H1 (cell line): ENCODE measurements around the gene GINS2. TPM values are rescaled to one million over a fixed set of nuclear protein-coding genes. Genes with fewer than 3 reads are reported as not detected.

Experiments used
- CTCF ChIA-PET: fragments of 300-600 bp; sonication (Branson Sonifier 250); formaldehyde crosslinking; loops from one replicate; lab custom pipeline; 2021; ENCODE audit not compliant: partially characterized antibody; lab: Charles Lee
- POLR2A ChIA-PET: fragments of 300-600 bp; sonication (Branson Sonifier 250); formaldehyde crosslinking; loops from one replicate; lab custom pipeline; 2021; ENCODE audit warnings: inconsistent platforms; ENCODE audit not compliant: partially characterized antibody; lab: Charles Lee
- DNase-seq, 2 experiments: peaks; one replicate each; pipeline versions ENCODE4 v3.0.0 to v3.0.0-alpha.2; 2010 to 2022; ENCODE audit warnings: low spot score in 2 of 2, low read depth in 1 of 2, mixed read lengths in 1 of 2
- FAIRE-seq: peaks from 2 replicates; lab custom pipeline; 2011; peaks lifted over from hg19 to GRCh38; lab: Jason Lieb, UNC
- H2AFZ ChIP-seq: 2 replicates; pipeline ENCODE4 v1.8.1; 2012; ENCODE audit warnings: low read length, inconsistent platforms
- H2AK5ac ChIP-seq: 2 replicates; pipeline ENCODE4 v1.6.1; 2013; ENCODE audit warnings: low read depth, low read length
- H2BK120ac ChIP-seq: replicated peaks from 2 replicates; pipeline ENCODE3; 2013; ENCODE audit warnings: low read depth, low read length, inconsistent platforms
- H2BK12ac ChIP-seq: 2 replicates; pipeline ENCODE4 v1.6.1; 2013; ENCODE audit warnings: low read depth, low read length
- H2BK15ac ChIP-seq: 2 replicates; pipeline ENCODE4 v1.6.1; 2013; ENCODE audit warnings: low read length
- H2BK20ac ChIP-seq: 2 replicates; pipeline ENCODE4 v1.6.1; 2013; ENCODE audit warnings: low read length
- H2BK5ac ChIP-seq: 2 replicates; pipeline ENCODE4 v1.6.1; 2013; ENCODE audit warnings: low read depth, low read length
- H3K14ac ChIP-seq: 2 replicates; pipeline ENCODE4 v1.6.1; 2013; ENCODE audit warnings: inconsistent platforms; ENCODE audit not compliant: insufficient read length
- H3K18ac ChIP-seq: 2 replicates; pipeline ENCODE4 v1.6.1; 2013; ENCODE audit warnings: low read length; ENCODE audit errors: extremely low read depth
- H3K23ac ChIP-seq: 2 replicates; pipeline ENCODE4 v1.6.1; 2013; ENCODE audit warnings: inconsistent platforms; ENCODE audit not compliant: insufficient read length
- H3K23me2 ChIP-seq: 2 replicates; pipeline ENCODE4 v1.6.1; 2013; ENCODE audit warnings: low read depth, low read length
- H3K27ac ChIP-seq: 2 replicates; pipeline ENCODE4 v1.6.1; 2011; ENCODE audit warnings: low read depth, low read length, inconsistent platforms
- H3K27me3 ChIP-seq, 4 experiments: replicated peaks in 1 of 4; 1 replicate in 1 of 4; 2 replicates in 3 of 4; pipeline versions ENCODE4 v1.6.1 to v1.8.1; 2011 to 2013; ENCODE audit warnings: low read length in 3 of 4, mild to moderate bottlenecking in 3 of 4, inconsistent platforms in 2 of 4, mixed read lengths in 2 of 4, moderate library complexity in 1 of 4; ENCODE audit not compliant: control insufficient read depth in 3 of 4, insufficient read depth in 3 of 4; ENCODE audit errors: extremely low read depth in 1 of 4
- H3K36me3 ChIP-seq, 4 experiments: 2 replicates each; pipeline versions ENCODE4 v1.6.1 to v1.8.1; 2011 to 2013; ENCODE audit warnings: mild to moderate bottlenecking in 4 of 4, low read length in 3 of 4, moderate library complexity in 2 of 4, control low read depth in 1 of 4, inconsistent platforms in 1 of 4; ENCODE audit not compliant: insufficient read depth in 4 of 4, control insufficient read depth in 2 of 4
- H3K4ac ChIP-seq: replicated peaks from 2 replicates; pipeline ENCODE3; 2013; ENCODE audit warnings: low read length, low read depth, mixed read lengths, inconsistent platforms; ENCODE audit not compliant: insufficient read length
- H3K4me1 ChIP-seq, 4 experiments: replicated peaks in 1 of 4; 1 replicate in 1 of 4; 2 replicates in 3 of 4; pipeline versions ENCODE4 v1.6.1 to v1.8.1; 2011 to 2013; ENCODE audit warnings: low read length in 3 of 4, inconsistent platforms in 2 of 4, mixed read lengths in 1 of 4; ENCODE audit not compliant: insufficient read depth in 4 of 4, control insufficient read depth in 3 of 4
- H3K4me2 ChIP-seq, 2 experiments: 2 replicates each; pipeline versions ENCODE4 v1.6.1 to v1.8.1; 2011 to 2013; ENCODE audit warnings: low read depth in 2 of 2, low read length in 2 of 2, control low read depth in 1 of 2, inconsistent platforms in 1 of 2, mild to moderate bottlenecking in 1 of 2; ENCODE audit not compliant: insufficient read depth in 1 of 2
- H3K4me3 ChIP-seq, 4 experiments: fragments of 200-600, 300-600 bp in 1 of 4; sonication (generic), shearing (Covaris generic), sonication (Bioruptor Twin) in 1 of 4; 2 replicates each; pipeline versions ENCODE4 v1.5.1 to v1.8.1; 2011 to 2016; ENCODE audit warnings: low read length in 4 of 4, low read depth in 3 of 4, control low read depth in 2 of 4, inconsistent platforms in 2 of 4, mild to moderate bottlenecking in 2 of 4, mixed read lengths in 1 of 4, moderate library complexity in 1 of 4; ENCODE audit not compliant: insufficient read depth in 2 of 4; ENCODE audit errors: extremely low read depth in 1 of 4
- H3K56ac ChIP-seq: replicated peaks from 2 replicates; pipeline ENCODE3; 2013; ENCODE audit warnings: low read depth, mild to moderate bottlenecking, mixed read lengths, low read length, inconsistent platforms; ENCODE audit not compliant: insufficient read length
- H3K79me1 ChIP-seq: 2 replicates; pipeline ENCODE4 v1.6.1; 2013; ENCODE audit warnings: low read depth, low read length, control low read depth
- H3K79me2 ChIP-seq, 2 experiments: 2 replicates each; pipeline versions ENCODE4 v1.6.1 to v1.8.1; 2012 to 2013; ENCODE audit warnings: low read length in 2 of 2, mild to moderate bottlenecking in 2 of 2, inconsistent platforms in 1 of 2; ENCODE audit not compliant: insufficient read depth in 2 of 2, control insufficient read depth in 1 of 2
- H3K9ac ChIP-seq, 4 experiments: replicated peaks in 1 of 4; 1 replicate in 1 of 4; 2 replicates in 3 of 4; pipeline versions ENCODE4 v1.6.1 to v1.8.1; 2011 to 2013; ENCODE audit warnings: low read depth in 3 of 4, low read length in 3 of 4, control low read depth in 2 of 4, mild to moderate bottlenecking in 2 of 4, moderate library complexity in 2 of 4, inconsistent platforms in 1 of 4; ENCODE audit errors: extremely low read depth in 1 of 4
- H3K9me3 ChIP-seq, 2 experiments: 2 replicates each; pipeline versions ENCODE4 v1.6.1 to v1.8.1; 2012 to 2013; ENCODE audit warnings: mild to moderate bottlenecking in 2 of 2, moderate library complexity in 2 of 2, control low read depth in 1 of 2, inconsistent platforms in 1 of 2, low read depth in 1 of 2, low read length in 1 of 2, mixed read lengths in 1 of 2; ENCODE audit not compliant: insufficient read depth in 2 of 2
- H4K20me1 ChIP-seq, 2 experiments: replicated peaks in 1 of 2; 2 replicates each; pipeline versions ENCODE3 to v1.8.1; 2011 to 2013; ENCODE audit warnings: inconsistent platforms in 2 of 2, low read length in 2 of 2, mild to moderate bottlenecking in 1 of 2; ENCODE audit not compliant: insufficient read depth in 2 of 2, control insufficient read depth in 1 of 2
- H4K5ac ChIP-seq: 2 replicates; pipeline ENCODE4 v1.6.1; 2013; ENCODE audit warnings: low read length, low read depth, mixed read lengths, inconsistent platforms; ENCODE audit not compliant: insufficient read length
- H4K8ac ChIP-seq: 2 replicates; pipeline ENCODE4 v1.8.0; 2013; ENCODE audit warnings: mild to moderate bottlenecking, moderate library complexity, low read length, inconsistent platforms; ENCODE audit not compliant: insufficient read depth; ENCODE audit errors: extremely low read depth
- H4K91ac ChIP-seq: replicated peaks from 2 replicates; pipeline ENCODE3; 2013; ENCODE audit warnings: low read length, mixed read lengths, inconsistent platforms; ENCODE audit not compliant: insufficient read length
- BRCA1 ChIP-seq: IDR thresholded peaks from 2 replicates; pipeline ENCODE4 v1.6.1; 2012; ENCODE audit warnings: low read depth, low read length, improper control_type of control experiment
- WGBS, 2 experiments: shearing (Covaris generic) in 1 of 2; methylation state at CpG; one replicate each; pipeline versions ENCODE4 v1.1.6 to v1.1.7; 2013 to 2015; ENCODE audit warnings: low lambda C conversion rate in 2 of 2, mixed read lengths in 2 of 2, inconsistent platforms in 1 of 2, low coverage in 1 of 2, missing lambda C conversion rate in 1 of 2; ENCODE audit not compliant: insufficient replicate concordance in 2 of 2, insufficient coverage in 1 of 2, insufficient read length in 1 of 2; ENCODE audit errors: extremely low coverage in 1 of 2, missing lambda C conversion rate in 1 of 2; 5-methylcytosine and 5-hydroxymethylcytosine counted together
- polyA plus RNA-seq, 7 experiments: library from polyadenylated mRNA; depleted of rRNA in 3 of 7; stranded (reverse) in 5 of 7; unstranded in 2 of 7; fragments of >200 nt in 5 of 7; fragments of 200-250 nt in 2 of 7; gene quantifications; 1 replicate in 5 of 7; 2 replicates in 1 of 7; 4 replicates in 1 of 7; pipeline versions ENCODE4 v1.2.1 to v1.2.3, GENCODE V29; 2011 to 2013; ENCODE audit warnings: missing spikeins in 2 of 7, mixed read lengths in 2 of 7
- total RNA-seq: library from RNA; stranded (reverse); fragmentation: NEBNext Ultra II Directional; extraction: Animal tissue kit (Norgen Biotek cat#: 25700); gene quantifications from 2 replicates; pipeline ENCODE4 v1.2.1, GENCODE V29; 2021

GINS2 gene
- total and polyA plus RNA-seq, 2 of the 8 experiments (the other 6 are each of a cell fraction or from before 2014, with no cell fraction given): 29.4 to 59.1 TPM

DNA sequence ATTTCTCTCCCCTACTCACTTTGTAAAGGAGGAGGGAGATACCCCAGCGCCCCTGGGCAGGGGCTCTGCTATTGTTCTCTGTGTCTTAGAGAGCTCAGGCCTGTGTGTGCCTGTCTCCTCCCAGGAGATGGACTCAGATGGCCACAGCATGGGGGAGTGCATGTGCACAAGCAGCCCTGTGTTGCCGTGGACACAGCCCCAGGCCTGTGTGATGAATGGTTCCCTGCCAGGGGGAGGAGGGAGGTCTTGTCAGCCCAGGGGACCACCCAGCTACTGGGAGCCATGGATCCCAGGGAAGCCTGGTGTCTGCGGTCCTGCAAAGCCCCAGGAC, 26.3 kb downstream of the GINS2 start:
- Histone ChIP-seq H3K23ac (no peak overlapping the region), H3K36me3 (peaks cover 45 to 82% (median 68%) of the 10 kb centered on the region in 4 experiments), H2BK12ac (no peak overlapping the region), H2BK15ac (no peak overlapping the region), H2AFZ (no peak overlapping the region), H3K27me3 (no peaks in the 10 kb centered on the region), H3K18ac (no peak overlapping the region), H4K8ac (peak overlapping the region; percentile 28; the same call in 1 of the 2 replicates), H4K91ac (no peak overlapping the region), H2AK5ac (no peak overlapping the region), H4K5ac (no peak overlapping the region), H4K20me1 (peaks cover 10 to 33% of the 10 kb centered on the region in 2 experiments), H3K4ac (no peak overlapping the region)
- CTCF ChIA-PET: interaction anchor here (0.9 to 16.9 kb wide), 4 partner anchors 12 to 201 kb away, joined by 3 to 248 read pairs (median 60); no protein-coding TSS in a partner anchor
- no peak for FAIRE-seq
- TF ChIP-seq BRCA1: no peak
- TF ChIP-seq, all 59 proteins: peak for 0
- Histone ChIP-seq H3K79me2 (no peaks in the 10 kb centered on the region), H3K9ac (no peak overlapping the region), H3K27ac (peak overlapping the region; percentile 4; the same call in 1 of the 2 replicates), H3K79me1 (no peaks in the 10 kb centered on the region; the same call in 1 of the 2 replicates), H2BK20ac (no peak overlapping the region), H3K4me3 (no peak overlapping the region), H3K9me3 (no peaks in the 10 kb centered on the region), H2BK5ac (no peak overlapping the region), H3K4me2 (no peak overlapping the region), H3K14ac (no peak overlapping the region), H3K56ac (no peak overlapping the region), H3K23me2 (no peaks in the 10 kb centered on the region), H3K4me1 (no peaks in the 10 kb centered on the region; a peak in 1 of 7 replicates), H2BK120ac (no peak overlapping the region)
- 95% methylated on average over 3 of the region's 3 CpGs; no CpG with 5 or more reads in 1 of the 2 experiments for WGBS, 2 experiments
- no peak for DNase-seq
- POLR2A ChIA-PET: interaction anchor here (1.5 to 1.9 kb wide), 2 partner anchors 13 to 37 kb away, joined by 4 to 7 read pairs; no protein-coding TSS in a partner anchor
